ENCODE results near the gene OPHN1.

The OPHN1 gene, protein sequence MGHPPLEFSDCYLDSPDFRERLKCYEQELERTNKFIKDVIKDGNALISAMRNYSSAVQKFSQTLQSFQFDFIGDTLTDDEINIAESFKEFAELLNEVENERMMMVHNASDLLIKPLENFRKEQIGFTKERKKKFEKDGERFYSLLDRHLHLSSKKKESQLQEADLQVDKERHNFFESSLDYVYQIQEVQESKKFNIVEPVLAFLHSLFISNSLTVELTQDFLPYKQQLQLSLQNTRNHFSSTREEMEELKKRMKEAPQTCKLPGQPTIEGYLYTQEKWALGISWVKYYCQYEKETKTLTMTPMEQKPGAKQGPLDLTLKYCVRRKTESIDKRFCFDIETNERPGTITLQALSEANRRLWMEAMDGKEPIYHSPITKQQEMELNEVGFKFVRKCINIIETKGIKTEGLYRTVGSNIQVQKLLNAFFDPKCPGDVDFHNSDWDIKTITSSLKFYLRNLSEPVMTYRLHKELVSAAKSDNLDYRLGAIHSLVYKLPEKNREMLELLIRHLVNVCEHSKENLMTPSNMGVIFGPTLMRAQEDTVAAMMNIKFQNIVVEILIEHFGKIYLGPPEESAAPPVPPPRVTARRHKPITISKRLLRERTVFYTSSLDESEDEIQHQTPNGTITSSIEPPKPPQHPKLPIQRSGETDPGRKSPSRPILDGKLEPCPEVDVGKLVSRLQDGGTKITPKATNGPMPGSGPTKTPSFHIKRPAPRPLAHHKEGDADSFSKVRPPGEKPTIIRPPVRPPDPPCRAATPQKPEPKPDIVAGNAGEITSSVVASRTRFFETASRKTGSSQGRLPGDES

DNA sequence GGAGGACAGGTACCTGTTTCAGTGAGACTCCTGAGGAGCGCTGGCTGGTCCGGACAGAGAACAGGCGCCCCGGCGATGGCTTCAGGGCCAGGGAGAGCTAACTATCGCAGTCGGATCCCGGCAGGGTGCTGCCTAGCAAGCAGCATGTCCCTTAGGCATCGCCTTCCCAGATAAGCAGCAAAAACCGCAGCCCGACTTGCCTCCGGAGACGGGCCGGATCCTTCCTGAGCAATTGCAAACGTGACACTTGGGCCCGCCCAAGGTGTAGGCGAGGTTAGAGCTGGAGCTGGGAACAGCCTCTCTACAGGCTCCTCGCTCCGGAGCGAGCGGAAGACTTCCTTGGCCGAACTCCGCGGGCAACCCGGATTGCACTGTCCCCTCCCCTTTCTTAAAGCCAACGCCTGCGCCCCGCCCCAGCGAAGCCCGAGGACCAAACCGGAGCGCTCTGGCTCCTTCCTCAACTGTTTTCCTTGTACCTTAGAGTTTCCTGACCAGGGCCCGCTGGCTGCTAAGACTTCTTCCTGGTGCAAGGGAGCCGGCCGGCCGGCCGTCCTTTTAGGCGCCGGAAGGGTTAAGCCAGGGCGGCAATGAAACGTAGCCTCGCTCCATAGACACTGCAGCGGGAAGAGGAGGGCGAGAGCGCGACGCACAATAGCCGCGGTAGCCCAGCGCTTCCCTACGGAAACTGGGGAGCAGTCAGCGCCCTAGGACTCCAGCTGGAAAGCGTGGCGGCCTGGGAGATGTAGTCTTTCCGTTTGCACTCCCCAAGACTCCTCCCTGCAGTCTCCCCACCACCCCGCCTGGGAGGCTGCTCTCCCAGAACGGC is at the start of gene OPHN1:
Gene OPHN1, minus strand, starts transcription at position 341 of the 826 bp plus-strand sequence. CDS start 475 bp downstream, outside the sequence.
- no peak for DNase-seq (ENCODE audit: low read depth in 3 of 3, low spot score in 1 of 3)

DNA sequence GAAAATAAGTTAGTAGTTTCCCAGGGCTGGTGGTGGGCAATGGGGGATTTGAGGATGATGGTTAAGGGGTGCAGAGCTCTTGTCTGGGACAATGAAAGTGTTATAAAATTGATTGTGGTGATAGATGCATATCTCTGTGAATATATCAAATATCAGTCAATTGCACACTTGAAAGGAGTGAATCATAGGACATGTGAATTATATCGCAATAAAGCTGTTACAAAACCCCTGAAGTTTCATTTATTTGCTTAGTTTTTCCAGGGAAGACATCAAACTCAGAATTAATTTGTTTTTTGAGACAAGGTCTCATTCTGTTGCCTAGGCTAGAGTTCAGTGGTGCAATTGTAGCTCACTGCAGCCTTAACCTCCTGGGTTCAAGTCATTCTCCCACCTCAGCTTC is 47.7 kb upstream of the OPHN1 start:
- no peak for DNase-seq (ENCODE audit: low read depth in 3 of 3, low spot score in 1 of 3)

DNA sequence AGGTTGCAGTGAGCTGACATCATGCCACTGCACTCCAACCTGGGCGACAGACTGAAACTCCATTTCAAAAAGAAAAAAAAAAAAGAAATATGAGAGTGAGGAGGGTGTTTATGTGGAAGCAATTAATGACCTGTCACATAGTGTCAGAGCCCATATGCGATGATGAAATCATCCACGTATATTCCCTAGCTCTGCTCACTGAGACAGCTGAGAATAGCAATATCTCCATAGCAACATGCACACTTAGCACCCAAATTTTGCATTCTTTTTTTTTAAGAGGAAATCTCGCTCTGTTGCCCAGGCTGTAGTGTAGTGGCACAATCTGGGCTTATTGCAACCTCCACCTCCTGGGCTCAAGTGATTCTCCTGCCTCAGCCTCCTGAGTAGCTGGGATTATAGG is 31.5 kb upstream of the OPHN1 start:
- no peak for DNase-seq (ENCODE audit: low read depth in 3 of 3, low spot score in 1 of 3)

DNA sequence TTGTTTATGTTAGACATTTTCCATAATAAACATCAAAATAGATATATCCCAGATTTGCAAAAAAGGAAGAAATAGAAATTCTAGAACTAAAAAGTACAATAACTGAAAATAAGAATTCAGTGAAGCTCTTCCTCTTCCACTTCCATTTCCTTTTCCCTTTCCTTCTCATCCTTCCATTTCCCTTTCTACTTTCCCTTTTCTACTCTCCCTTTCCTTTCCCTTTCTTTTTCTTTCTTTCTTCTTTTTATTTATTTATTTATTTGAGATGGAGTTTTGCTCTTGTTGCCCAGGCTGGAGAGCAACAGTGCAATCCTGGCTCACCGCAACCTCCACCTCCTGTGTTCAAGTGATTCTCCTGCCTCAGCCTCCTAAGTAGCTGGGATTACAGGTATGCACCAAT is 30.6 kb upstream of the OPHN1 start:
- DNase-seq (ENCODE audit: low read depth in 3 of 3, low spot score in 1 of 3): no peak

DNA sequence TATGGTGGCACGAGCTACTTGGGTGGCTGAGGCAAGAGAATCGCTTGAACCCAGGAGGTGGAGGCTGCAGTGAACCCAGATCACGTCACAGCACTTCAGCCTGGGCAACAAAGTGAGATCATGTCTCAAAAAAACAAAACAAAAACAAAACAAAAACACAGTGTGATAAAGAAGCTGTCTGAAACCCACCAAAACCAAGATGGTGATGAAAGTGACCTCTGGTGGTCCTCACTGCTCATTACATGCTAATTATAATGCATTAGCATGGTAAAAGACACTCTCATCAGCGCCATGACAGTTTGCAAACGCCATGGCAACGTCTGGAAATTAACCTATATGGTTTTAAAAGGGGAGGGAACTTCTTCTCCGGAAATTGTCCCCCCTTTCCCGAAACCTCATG is 29.4 kb upstream of the OPHN1 start:
- DNase-seq (ENCODE audit: low read depth in 3 of 3, low spot score in 1 of 3): no peak

DNA sequence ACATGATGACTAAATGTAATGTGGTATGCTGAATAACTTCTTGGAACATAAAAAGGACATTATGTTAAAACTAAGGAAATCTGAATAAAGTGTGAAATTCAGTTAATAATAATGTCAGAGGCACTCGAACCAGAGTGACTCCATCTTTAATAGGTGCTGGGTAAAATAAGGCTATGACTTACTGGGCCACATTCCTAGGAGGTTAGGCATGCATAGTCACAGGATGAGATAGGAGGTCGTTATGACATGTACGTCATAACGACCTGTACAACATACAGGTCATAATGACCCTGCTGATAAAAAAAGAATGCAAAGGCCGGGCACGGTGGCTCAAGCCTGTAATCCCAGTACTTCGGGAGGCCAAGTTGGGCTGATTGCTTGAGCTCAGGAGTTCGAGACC is 28.9 kb upstream of the OPHN1 start:
- DNase-seq (ENCODE audit: low read depth in 3 of 3, low spot score in 1 of 3): no peak

DNA sequence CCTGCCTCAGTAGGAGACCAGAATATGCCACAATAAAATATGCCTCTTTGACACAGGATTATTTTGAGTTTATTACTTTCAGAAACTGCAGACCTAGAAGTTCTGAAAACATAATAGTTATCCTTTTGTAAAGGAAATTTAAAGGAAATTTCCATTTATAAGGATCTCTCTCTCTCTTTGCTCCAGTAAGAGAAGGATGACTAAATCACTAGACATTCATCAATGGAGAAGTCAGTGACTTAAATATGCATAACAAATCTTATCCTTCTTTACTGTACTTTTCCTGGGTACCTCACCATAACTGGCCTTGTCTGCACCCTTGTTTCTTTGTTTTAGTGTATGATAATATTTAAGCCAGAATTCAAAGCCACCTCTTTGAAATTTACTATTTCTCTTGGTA is 28.3 kb upstream of the OPHN1 start:
- no peak for DNase-seq (ENCODE audit: low read depth in 3 of 3, low spot score in 1 of 3)

DNA sequence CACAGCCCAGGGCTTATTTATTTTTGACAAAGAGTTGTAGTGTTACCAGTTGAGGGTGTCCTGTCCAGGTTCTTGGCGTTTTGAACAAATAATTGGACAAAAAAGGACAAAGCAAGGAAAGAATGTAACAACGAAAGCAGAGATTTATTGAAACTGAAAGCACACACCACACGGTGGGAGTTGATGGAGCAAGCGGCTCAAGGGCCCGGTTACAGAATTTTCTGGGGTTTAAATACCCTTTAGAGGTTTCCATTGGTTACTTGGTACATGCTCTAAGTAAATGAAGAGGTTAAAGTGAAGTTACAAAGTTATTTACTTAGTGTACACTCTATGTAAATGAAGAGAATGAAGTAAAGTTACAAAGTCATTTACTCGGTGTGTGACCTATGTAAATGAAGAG is 27.8 kb upstream of the OPHN1 start:
- DNase-seq (ENCODE audit: low read depth in 3 of 3, low spot score in 1 of 3): no peak

DNA sequence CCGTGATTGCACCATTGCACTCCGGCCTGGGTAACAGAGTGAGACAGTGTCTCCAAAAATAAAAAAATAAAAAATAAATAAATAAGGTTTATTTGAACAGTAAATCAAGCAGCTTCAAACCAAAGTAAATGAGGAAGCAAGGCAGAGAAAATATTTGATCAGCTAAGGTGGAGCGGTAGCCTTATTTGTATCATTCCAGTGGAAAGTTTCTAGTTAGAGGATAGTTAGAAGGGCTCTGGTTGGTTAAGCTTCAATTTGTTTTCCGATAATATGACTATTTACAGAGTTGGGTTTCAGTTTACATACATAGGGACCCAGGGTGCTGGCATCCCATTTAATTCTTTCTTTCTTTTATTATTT is 21.8 kb upstream of the OPHN1 start:
- no peak for DNase-seq (ENCODE audit: low read depth in 3 of 3, low spot score in 1 of 3)

DNA sequence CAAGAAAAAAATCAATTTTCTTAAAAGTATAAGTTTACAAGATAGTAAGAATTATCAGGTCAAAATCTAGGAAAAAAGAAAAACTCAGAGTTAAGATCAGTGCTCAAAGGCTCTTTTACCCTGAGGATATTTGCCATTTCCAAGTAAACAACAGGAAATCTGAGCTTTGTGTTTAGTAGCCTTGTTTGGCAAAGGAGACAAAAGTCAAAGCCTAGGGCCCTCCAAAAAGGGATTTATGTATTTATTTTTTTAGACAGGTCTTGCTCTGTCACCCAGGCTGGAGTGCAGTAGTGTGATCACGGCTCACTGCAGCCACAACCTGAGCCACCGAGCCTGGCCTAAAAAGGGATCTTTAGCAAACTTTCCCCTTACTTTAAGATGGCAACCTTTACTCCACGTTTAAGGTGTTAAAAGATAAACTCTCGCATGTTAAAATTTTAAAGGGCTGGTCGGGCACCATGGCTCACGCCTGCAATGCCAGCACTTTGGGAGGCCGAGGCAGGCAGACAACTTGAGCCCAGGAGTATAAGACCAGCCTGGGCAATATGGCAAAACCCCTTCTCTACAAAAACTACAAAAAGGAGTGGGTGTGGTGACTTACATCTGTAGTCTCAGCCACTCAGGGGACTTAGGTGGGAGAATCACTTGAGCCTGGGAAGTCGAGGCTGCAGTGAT is 21.3 kb upstream of the OPHN1 start:
- DNase-seq (ENCODE audit: low read depth in 3 of 3, low spot score in 1 of 3): no peak

DNA sequence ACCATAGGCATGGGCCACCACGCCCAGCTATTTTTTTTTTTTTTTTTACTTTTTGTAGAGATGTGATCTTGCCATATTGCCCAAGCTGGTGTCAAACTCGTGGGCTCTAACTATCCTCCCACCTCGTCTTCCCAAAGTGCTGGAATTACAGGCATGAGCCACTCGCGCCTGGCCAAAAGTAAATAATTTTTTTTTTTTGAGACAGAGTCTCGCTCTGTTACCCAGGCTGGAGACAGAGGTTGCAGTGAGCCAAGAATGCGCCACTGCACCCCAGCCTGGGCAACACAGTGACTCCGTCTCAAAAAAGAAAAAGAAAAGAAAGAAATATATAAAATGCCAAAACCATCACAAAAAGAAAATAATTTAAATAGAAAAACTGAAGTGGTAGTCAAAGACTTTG is 18.4 kb upstream of the OPHN1 start:
- no peak for DNase-seq (ENCODE audit: low read depth in 3 of 3, low spot score in 1 of 3)

DNA sequence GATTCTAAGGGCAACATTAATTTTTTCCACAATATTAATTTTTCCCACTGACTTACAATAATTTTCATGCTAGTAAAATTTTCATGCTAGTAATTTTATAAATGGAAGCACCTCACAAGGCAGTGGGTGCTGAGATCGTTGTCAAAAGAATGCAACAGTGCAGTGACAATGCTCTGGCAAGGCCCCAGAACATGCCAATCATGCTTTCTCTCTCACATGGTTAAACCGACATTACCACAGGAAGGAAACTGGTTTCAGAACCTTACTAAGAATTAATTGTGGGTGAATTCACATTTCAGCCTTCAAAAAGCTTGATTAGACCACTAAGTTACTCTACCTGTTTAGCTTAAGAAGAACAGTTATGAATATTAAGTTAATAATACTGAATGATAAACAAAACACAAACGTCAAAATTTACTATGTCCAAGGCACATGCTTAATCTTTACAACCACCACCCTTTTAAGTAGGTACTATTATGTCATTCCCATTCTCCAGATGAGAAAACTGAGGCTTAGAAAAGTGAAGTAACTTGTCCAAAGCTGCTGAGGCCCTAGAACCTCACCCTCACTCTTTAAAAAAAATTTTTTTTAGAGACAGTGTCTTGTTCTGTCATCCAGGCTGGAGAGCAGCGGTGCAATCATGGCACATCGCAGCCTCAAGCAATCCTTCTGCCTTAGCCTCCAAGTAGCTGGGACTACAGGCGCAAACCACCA is 10.0 kb upstream of the OPHN1 start:
- no peak for DNase-seq (ENCODE audit: low read depth in 3 of 3, low spot score in 1 of 3)

DNA sequence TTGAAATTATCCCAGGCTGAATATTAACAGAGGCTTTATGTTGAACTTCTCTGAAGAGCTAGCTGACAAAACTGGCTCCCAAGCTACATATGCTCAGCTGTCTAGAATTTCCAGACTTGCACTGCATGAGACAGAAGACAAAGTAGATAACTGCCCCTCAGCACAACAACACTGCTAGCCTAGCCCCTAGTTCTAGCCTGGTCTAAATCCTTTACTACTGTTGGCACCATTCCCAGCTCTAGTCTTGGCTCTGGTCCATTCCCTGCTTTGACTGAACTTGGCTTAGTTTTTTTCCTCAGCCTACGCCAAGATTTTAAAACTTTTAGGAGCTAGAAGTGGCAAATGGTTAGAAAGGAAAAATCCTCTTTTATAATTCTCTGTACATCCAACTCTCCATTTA is 7.6 kb upstream of the OPHN1 start:
- no peak for DNase-seq (ENCODE audit: low read depth in 3 of 3, low spot score in 1 of 3)

DNA sequence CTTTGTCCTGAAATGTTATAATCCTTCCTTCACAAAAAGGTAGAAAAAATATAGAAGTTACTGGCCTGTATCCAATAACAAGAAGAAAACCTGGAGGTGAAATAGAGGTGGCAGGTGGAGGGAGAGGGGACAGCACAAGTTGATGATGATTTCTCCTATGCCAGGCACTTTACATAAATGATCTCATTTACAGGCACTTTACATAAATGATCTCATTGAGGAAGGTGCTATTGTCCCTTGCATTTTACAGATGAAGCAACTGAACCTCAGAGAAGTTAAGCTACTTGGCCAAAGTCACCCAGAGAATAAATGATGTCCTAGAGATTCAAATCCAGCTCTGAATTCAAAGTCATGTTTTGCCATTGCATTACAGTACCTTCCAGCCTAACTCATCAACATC is 7.1 kb upstream of the OPHN1 start:
- no peak for DNase-seq (ENCODE audit: low read depth in 3 of 3, low spot score in 1 of 3)

DNA sequence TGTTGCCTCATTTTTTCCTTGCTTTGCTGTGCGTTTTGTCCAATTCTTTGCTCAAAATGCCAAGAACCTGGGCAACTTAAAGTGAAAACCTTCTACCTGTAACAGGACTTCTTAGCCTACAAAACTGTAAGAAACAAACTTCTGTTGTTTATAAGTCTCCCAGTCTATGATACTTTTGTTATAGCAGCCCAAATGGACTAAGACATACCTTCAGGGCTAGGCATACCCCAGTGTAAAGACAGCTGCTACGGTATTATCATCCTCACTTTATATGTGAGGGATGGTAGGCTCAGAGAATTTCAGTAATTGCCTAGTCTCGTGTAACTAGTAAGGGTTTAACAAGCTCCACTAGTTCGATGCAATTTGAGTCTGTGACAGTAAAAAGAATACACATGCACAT is 6.0 kb upstream of the OPHN1 start:
- no peak for DNase-seq (ENCODE audit: low read depth in 3 of 3, low spot score in 1 of 3)

DNA sequence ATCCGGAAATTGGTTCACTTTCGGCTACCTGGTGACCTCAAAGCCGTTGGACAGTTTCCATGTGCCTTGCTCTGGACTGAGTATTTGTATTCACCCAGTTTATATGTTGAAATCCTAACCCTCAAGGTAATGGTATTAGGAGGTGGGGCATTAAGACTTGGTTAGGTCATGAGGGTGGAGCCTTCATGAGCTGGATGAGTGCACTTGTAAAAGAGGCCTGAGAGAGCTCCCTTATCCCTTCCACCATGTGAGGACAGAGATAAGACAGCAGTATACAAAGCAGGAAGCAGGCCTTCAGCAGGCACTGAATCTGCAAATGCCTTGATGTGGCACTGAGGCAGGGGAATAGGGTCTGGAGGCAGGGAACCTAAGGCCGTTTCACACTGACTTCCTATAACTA is 5.3 kb upstream of the OPHN1 start:
- no peak for DNase-seq (ENCODE audit: low read depth in 3 of 3, low spot score in 1 of 3)

DNA sequence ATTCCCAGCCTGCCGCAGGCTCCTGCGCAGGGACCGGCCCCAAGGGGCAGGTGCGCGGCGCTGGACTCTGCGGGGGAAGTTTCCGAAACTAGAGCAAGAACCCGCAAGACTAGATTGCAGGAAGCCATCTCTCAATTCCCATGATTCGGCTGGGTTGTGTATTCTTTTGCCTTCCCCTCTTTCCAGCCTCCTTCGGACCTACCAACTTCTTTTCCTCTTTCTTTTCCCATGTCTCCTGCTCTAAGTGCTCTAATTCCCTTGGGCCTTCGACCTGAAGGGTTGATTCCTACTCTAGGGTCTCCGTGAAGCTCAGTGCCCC is 645 bp upstream of the OPHN1 start:
- no peak for DNase-seq (ENCODE audit: low read depth in 3 of 3, low spot score in 1 of 3)

DNA sequence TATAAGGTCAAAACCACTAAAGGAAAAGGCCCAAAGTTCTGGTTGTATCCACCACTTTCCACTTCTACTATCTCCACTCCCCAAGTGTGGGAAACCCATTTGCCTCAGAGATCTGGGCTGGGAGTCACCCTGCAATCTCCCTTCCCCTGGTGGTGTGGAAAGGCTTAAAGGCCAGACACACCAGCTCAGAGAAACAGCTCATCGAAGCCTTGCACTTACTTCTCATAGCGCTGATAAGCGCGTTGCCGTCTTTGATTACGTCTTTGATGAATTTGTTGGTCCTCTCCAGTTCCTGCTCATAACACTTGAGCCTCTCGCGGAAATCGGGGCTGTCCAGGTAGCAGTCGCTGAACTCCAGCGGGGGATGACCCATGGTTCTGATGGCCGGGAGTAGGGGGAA is 647 bp downstream of the OPHN1 start:
- no peak for DNase-seq (ENCODE audit: low read depth in 3 of 3, low spot score in 1 of 3)

DNA sequence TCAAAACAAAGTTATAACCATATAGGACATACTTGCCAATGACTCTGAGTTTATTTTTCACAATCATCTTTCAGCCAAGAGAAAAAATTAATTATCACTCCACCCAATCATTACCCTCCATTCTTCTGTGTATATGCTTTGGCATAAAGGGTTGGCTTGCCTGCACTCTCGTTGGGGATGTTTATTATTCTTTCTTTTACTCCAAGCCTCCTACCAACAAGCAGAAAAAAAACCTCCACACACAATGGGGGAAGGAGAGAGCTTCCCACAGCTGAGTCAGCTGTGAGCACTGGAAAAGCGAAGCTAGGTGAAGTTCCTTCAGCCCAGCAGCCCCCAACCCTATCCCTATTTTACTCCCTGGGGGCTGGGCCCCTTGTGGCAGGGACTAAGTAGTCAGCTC is 1.5 kb downstream of the OPHN1 start:
- no peak for DNase-seq (ENCODE audit: low read depth in 3 of 3, low spot score in 1 of 3)

DNA sequence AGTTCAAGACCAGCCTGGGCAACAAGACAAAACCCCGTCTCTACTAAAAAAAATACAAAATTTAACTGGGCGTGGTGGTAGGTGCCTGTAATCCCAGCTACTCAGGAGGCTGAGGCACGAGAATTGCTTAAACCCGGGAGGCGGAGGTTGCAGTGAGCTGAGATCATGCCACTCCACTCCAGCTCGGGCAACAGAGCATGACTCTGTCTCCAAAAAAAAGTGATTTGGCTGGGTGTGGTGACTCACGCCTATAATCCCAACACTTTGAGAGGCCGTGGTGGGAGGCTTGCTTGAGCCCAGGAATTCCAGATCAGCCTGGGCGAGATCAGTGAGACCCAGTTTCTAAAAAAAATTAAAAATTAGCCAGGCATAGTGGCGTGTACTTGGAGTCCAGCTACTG is 4.1 kb downstream of the OPHN1 start:
- DNase-seq (ENCODE audit: low read depth in 3 of 3, low spot score in 1 of 3): no peak

DNA sequence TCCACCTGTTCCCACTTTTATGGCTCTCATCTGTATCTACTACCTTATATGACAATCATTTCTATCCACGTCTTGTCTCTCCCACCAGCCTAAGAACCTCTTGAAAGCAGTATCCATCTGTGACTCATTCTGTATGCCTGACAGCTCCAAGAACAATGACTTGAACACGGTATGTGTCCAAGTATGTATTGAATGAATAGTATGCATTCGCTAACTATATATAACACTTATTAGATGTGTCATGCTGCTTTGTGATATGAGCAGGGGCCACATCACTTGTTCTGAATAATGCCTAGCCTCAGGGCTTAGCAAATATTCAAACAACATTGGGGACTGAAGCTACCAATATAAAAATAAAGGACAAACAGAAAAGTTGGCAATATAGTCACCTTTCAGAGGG is 4.9 kb downstream of the OPHN1 start:
- DNase-seq (ENCODE audit: low read depth in 3 of 3, low spot score in 1 of 3): no peak
